MM.1S (cell line): ENCODE results near the gene TNRC6A.
A peak's percentile ranks its signal among the peaks of the same experiment; 100 is the strongest.

Experiments
- DNase-seq: peaks from one replicate; pipeline ENCODE4 v3.0.0-alpha.2; 2015
- H2AFZ ChIP-seq: fragments of 300-600 bp; sonication (generic); 2 replicates; pipeline ENCODE4 v1.6.0; 2016; ENCODE audit warnings: antibody characterized with exemption, low read length
- H3F3A ChIP-seq: fragments of 300-600 bp; sonication (generic); 2 replicates; pipeline ENCODE4 v1.6.1; 2016; ENCODE audit warnings: mild to moderate bottlenecking, antibody characterized with exemption, low read length, moderate library complexity, mixed read lengths; ENCODE audit not compliant: insufficient read depth
- H3K27ac ChIP-seq: fragments of 300-600 bp; sonication (generic); 2 replicates; pipeline ENCODE4 v1.5.1; 2016; ENCODE audit warnings: mild to moderate bottlenecking, low read length
- H3K27me3 ChIP-seq: fragments of 300-600 bp; sonication (generic); replicated peaks from 2 replicates; pipeline ENCODE4 v1.6.0; 2016; ENCODE audit warnings: low read length; ENCODE audit not compliant: insufficient read depth
- H3K36me3 ChIP-seq: fragments of 300-600 bp; sonication (generic); replicated peaks from 2 replicates; pipeline ENCODE4 v1.6.1; 2016; ENCODE audit warnings: mild to moderate bottlenecking, low read length, mixed read lengths; ENCODE audit not compliant: insufficient read depth
- H3K4me1 ChIP-seq: fragments of 300-600 bp; sonication (generic); 2 replicates; pipeline ENCODE4 v1.6.1; 2016; ENCODE audit warnings: low read length, mixed read lengths
- H3K4me2 ChIP-seq: fragments of 300-600 bp; sonication (generic); 2 replicates; pipeline ENCODE4 v1.6.0; 2016; ENCODE audit warnings: low read depth, low read length
- H3K4me3 ChIP-seq: fragments of 300-600 bp; sonication (generic); 2 replicates; pipeline ENCODE4 v1.5.1; 2016; ENCODE audit warnings: low read length, mixed read lengths
- H3K79me2 ChIP-seq: fragments of 300-600 bp; sonication (generic); 2 replicates; pipeline ENCODE4 v1.6.1; 2016; ENCODE audit warnings: mixed run types, low read length, mixed read lengths
- H3K9ac ChIP-seq: fragments of 300-600 bp; sonication (generic); 2 replicates; pipeline ENCODE4 v1.6.1; 2016; ENCODE audit warnings: low read length, mixed read lengths
- H3K9me2 ChIP-seq: fragments of 300-600 bp; sonication (generic); replicated peaks from 2 replicates; pipeline ENCODE4 v1.6.1; 2016; ENCODE audit warnings: mild to moderate bottlenecking, low read length, mixed read lengths; ENCODE audit not compliant: insufficient read depth
- H3K9me3 ChIP-seq: fragments of 300-600 bp; sonication (generic); replicated peaks from 2 replicates; pipeline ENCODE4 v1.6.1; 2016; ENCODE audit warnings: mild to moderate bottlenecking, low read length, mixed read lengths; ENCODE audit not compliant: insufficient read depth
- H4K20me1 ChIP-seq: fragments of 300-600 bp; sonication (generic); 2 replicates; pipeline ENCODE4 v1.6.1; 2016; ENCODE audit warnings: mild to moderate bottlenecking, low read length, moderate library complexity, mixed read lengths; ENCODE audit not compliant: insufficient read depth
- EZH2 ChIP-seq: fragments of 300-600 bp; sonication (generic); optimal IDR thresholded peaks from 2 replicates; pipeline ENCODE3; 2017; ENCODE audit warnings: low read depth, mild to moderate bottlenecking, antibody characterized with exemption, low read length, mixed read lengths
- EZH2phosphoT487 ChIP-seq: fragments of 300-600 bp; sonication (generic); IDR thresholded peaks from 2 replicates; pipeline ENCODE4 v1.6.1; 2018; ENCODE audit warnings: antibody characterized with exemption, low read length
- TF ChIP-seq, protein P1 (sequence below): fragments of 300-600 bp; sonication (generic); IDR thresholded peaks from 2 replicates; pipeline ENCODE4 v1.5.1; 2016; ENCODE audit warnings: antibody characterized with exemption, low read length, mixed read lengths

The TNRC6A gene

DNA sequence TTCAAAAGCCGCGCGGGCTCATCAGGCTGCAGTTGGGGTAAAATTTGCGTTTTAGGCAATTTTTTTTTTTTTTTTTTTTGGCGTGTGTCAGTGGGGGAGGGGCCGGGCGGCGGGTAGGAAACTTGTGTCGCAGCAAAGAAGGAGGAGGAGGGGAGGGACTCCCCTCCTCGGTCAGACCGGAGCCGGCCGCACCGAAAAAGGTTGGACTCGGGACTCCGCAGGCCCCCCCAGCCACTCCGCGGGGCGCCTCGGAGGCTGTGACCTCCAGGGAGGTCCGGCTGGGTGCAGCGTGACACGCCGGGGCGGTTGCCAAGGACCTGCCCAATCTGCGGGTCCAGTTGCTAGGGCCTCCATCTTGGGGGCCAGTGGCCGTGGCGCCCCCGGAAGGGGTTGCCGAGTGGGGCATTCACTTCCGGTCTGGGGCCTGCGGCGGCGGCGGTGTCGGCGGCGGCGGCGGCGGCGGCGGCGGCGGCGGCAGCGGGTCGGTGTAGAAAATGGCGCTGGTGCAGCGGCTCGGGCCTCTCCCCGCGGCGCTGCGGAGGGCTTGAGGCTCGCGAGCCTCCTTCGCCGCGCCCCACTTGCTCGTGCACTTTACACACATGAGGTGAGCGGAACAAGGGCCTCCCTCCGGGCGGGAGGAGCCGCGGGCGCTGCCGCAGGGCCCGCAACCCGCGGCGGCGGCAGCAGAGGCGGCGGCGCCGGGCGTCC is at the start of gene TNRC6A:
TSS of gene TNRC6A (plus strand) at position 409 of the 708 bp plus-strand sequence. CDS start at position 600, 191 bp downstream.
- Histone ChIP-seq H3K4me2 (peak within 1 kb of the TSS; percentile 90), H3K4me3 (peak within 1 kb of the TSS; percentile 90), H3F3A (peaks cover 9% of the 10 kb centered on the region; the same call in 1 of the 2 replicates), H3K27me3 (no peaks in the 10 kb centered on the region), H3K9ac (peak within 1 kb of the TSS; percentile 93), H3K79me2 (peaks cover 45% of the 10 kb centered on the region), H2AFZ (peak within 1 kb of the TSS; percentile 84), H3K4me1 (peaks cover 8% of the 10 kb centered on the region), H3K36me3 (peaks cover 6% of the 10 kb centered on the region; the same call in 1 of the 2 replicates), H4K20me1 (no peaks in the 10 kb centered on the region), H3K9me3 (no peaks in the 10 kb centered on the region), H3K9me2 (no peaks in the 10 kb centered on the region), H3K27ac (peak within 1 kb of the TSS; percentile 87; the same call in 1 of the 2 replicates)
- DNase-seq = peak; percentile 89
- TF ChIP-seq EZH2phosphoT487 (no peak), EZH2 (no peak)
- TF ChIP-seq, protein P1, sequence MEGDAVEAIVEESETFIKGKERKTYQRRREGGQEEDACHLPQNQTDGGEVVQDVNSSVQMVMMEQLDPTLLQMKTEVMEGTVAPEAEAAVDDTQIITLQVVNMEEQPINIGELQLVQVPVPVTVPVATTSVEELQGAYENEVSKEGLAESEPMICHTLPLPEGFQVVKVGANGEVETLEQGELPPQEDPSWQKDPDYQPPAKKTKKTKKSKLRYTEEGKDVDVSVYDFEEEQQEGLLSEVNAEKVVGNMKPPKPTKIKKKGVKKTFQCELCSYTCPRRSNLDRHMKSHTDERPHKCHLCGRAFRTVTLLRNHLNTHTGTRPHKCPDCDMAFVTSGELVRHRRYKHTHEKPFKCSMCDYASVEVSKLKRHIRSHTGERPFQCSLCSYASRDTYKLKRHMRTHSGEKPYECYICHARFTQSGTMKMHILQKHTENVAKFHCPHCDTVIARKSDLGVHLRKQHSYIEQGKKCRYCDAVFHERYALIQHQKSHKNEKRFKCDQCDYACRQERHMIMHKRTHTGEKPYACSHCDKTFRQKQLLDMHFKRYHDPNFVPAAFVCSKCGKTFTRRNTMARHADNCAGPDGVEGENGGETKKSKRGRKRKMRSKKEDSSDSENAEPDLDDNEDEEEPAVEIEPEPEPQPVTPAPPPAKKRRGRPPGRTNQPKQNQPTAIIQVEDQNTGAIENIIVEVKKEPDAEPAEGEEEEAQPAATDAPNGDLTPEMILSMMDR = no peak

DNA sequence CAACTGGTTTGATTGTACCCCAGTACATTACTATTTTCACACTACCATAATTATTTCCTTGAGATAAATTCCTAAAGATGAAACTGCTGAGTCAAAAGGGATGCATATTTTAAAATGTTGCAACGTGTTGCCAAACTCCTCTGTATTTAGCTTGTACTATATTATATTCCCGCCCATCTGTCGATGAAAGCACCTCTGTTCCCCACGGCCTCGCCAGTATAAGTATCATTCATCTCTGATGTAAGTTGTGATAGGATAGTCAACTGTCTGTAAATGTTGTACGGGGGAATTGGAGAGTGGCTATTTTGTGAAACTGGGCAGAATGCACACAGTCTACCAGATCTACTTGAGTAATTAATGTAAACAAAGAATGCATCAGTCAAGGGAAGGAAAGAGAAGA is 47.7 kb upstream of the TNRC6A start:
- H3K4me1 ChIP-seq = no peaks in the 10 kb centered on the region
- no peaks in the 10 kb centered on the region for H3K36me3 ChIP-seq
- H3K27me3 ChIP-seq = no peaks in the 10 kb centered on the region
- no peak overlapping the region for H3K4me2 ChIP-seq
- H3K4me3 ChIP-seq = no peak overlapping the region
- H4K20me1 ChIP-seq = no peaks in the 10 kb centered on the region
- H3K9me2 ChIP-seq = no peaks in the 10 kb centered on the region
- no peak overlapping the region for H3K9ac ChIP-seq
- no peaks in the 10 kb centered on the region for H3F3A ChIP-seq
- TF ChIP-seq EZH2 (no peak), EZH2phosphoT487 (no peak)
- TF ChIP-seq, protein P1 = no peak
- H3K79me2 ChIP-seq = no peaks in the 10 kb centered on the region
- no peaks in the 10 kb centered on the region for H3K9me3 ChIP-seq
- H3K27ac ChIP-seq = no peak overlapping the region
- no peak for DNase-seq
- H2AFZ ChIP-seq = no peak overlapping the region

DNA sequence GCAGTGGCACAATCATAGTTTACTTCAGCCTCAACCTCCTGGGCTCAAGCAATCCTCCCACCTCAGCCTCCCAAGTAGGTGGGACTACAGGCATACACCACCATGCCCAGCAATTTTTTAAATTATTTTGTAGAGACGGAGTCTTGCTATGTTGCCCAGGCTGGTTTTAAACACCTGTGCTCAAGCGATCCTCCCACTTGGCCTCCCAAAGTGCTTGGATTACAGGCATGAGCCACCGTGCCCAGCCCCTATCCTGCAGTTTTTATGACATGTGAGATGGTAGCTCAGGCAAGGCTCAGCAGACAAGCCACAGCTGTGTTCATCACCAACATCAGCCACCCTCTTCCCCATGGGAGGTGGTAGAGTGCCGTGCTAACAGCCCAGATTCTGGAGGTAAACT is 46.2 kb upstream of the TNRC6A start:
- no peak overlapping the region for H3K4me2 ChIP-seq
- no peak for DNase-seq
- H3K9ac ChIP-seq = no peak overlapping the region
- no peaks in the 10 kb centered on the region for H3K27me3 ChIP-seq
- no peaks in the 10 kb centered on the region for H3K79me2 ChIP-seq
- no peak overlapping the region for H3K4me3 ChIP-seq
- H3F3A ChIP-seq = no peaks in the 10 kb centered on the region
- no peak overlapping the region for H3K27ac ChIP-seq
- no peak overlapping the region for H2AFZ ChIP-seq
- no peaks in the 10 kb centered on the region for H3K36me3 ChIP-seq
- TF ChIP-seq EZH2 (no peak), EZH2phosphoT487 (no peak)
- TF ChIP-seq, protein P1 = no peak
- H3K9me3 ChIP-seq = no peaks in the 10 kb centered on the region
- no peaks in the 10 kb centered on the region for H4K20me1 ChIP-seq
- no peaks in the 10 kb centered on the region for H3K9me2 ChIP-seq
- no peaks in the 10 kb centered on the region for H3K4me1 ChIP-seq
